Measurements from ENCODE around the gene CHRDL2. TPM values are rescaled to one million over a fixed set of nuclear protein-coding genes. Genes with fewer than 3 reads are reported as not detected.

CHRDL2 gene
- total and polyA plus RNA-seq, 2 of the 4 experiments (the other 2 are of a cell fraction): 0.80 TPM; not detected in 1

DNA sequence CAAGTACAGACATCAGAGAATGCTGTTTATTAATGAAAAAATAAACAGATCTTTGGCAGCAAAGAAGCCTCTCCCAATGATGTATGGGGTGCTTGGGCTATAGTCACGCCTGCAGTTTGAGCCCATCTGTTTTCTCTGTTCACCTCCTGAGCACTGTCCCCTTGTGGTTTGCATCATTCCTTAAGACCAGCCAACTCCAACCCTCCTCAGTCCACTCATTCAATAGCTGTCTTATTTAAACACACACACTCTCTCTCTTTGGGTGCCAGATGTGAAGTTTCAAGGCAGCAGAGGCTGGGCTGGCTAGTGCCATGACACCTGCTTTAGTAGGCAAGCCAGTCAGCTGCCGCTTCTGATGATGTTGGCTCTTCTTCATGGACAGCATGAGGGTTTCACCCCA is 80.7 kb downstream of the CHRDL2 start:
- peak overlapping the region; percentile 9; the same call in 1 of the 2 replicates for H2BK120ac ChIP-seq (ENCODE audit: low read depth, low read length)
- H2AFZ ChIP-seq (replicated peaks; ENCODE audit: low read length, poor library complexity): peak overlapping the region; percentile 12
- H2BK5ac ChIP-seq (ENCODE audit: low read depth, low read length, poor library complexity, severe bottlenecking): peak overlapping the region; percentile 46
- no peak overlapping the region for H3K23ac ChIP-seq (ENCODE audit: low read depth, low read length)
- no peaks in the 10 kb centered on the region for H3K36me3 ChIP-seq (ENCODE audit: control insufficient read depth, insufficient read depth, low read length)
- no peak overlapping the region for H2AK9ac ChIP-seq (replicated peaks; ENCODE audit: low read depth, low read length, poor library complexity)
- peaks cover 4% of the 10 kb centered on the region; the same call in 1 of the 2 replicates for H4K20me1 ChIP-seq (ENCODE audit: insufficient read depth, low read length)
- dilution Hi-C loops (cut with HindIII; ENCODE audit: low sequenced_read_pairs, unreplicated experiment): no loop called here
- peak overlapping the region; percentile 9; the same call in 1 of the 2 replicates for H2BK20ac ChIP-seq (ENCODE audit: low read depth, low read length)
- peaks cover 33% of the 10 kb centered on the region for H3K4me1 ChIP-seq (ENCODE audit: control insufficient read depth, insufficient read depth, low read length)
- 0 out of 2 replicates have a peak overlapping the region, but pooled peaks have one; percentile 16 for H3K4me2 ChIP-seq (ENCODE audit: low read depth, low read length)
- no peak overlapping the region for H2AK5ac ChIP-seq (ENCODE audit: low read depth, low read length)
- BruUV-seq (replicated peaks): no TSS peak
- H3K27me3 ChIP-seq (ENCODE audit: control insufficient read depth, insufficient read depth, low read length): no peaks in the 10 kb centered on the region
- ChIA-PET CTCF (no interaction called here), POLR2A (ENCODE audit: unreplicated experiment) (interaction anchor here (0.5 kb wide), 1 partner anchor 10 kb away, joined by 3 read pairs; no protein-coding TSS in a partner anchor)
- 0 out of 2 replicates have a peak overlapping the region, but pooled peaks have one; percentile 5 for H4K91ac ChIP-seq (ENCODE audit: insufficient read depth, low read depth, low read length)
- intact Hi-C loops (cut with micrococcal nuclease): loop anchor here (1.0 kb wide), 3 partner anchors 23 to 76 kb away; no protein-coding TSS in a partner anchor
- H4K8ac ChIP-seq (ENCODE audit: low read depth in 2 of 2, low read length in 2 of 2): peak overlapping the region in 1 of 2 experiments; percentile 14; a peak in 1 of 4 replicates
- no peak overlapping the region for H3K14ac ChIP-seq (replicated peaks; ENCODE audit: low read depth, low read length)
- peak overlapping the region; percentile 19; the same call in 1 of the 2 replicates for H3K18ac ChIP-seq (ENCODE audit: low read depth, low read length)
- ATAC-seq (ENCODE audit: low read depth) (peak; percentile 93), DNase-seq (peak; percentile 100)
- no peak overlapping the region for H3K4me3 ChIP-seq (ENCODE audit: insufficient read depth, low read depth, low read length)
- H3K9ac ChIP-seq (ENCODE audit: low read depth, low read length): no peak overlapping the region
- H4K5ac ChIP-seq (ENCODE audit: low read depth, low read length): no peak overlapping the region; the same call in 1 of the 2 replicates
- in situ Hi-C loops (cut with MboI; ENCODE audit: low sequenced_read_pairs): no loop called here
- H3K79me1 ChIP-seq (ENCODE audit: low read depth in 1 of 2, low read length in 2 of 2): peaks cover 0 to 24% of the 10 kb centered on the region in 2 experiments; a peak in 2 of 4 replicates
- no peaks in the 10 kb centered on the region for H3K9me3 ChIP-seq (ENCODE audit: control insufficient read depth, insufficient read depth, low read length)
- peak overlapping the region; percentile 16; the same call in 1 of the 2 replicates for H3K4ac ChIP-seq (ENCODE audit: low read depth, low read length)
- H3K56ac ChIP-seq (ENCODE audit: extremely low read depth, insufficient read depth, low read length): no peak overlapping the region
- peak overlapping the region; percentile 4; the same call in 1 of the 2 replicates for H3K27ac ChIP-seq (ENCODE audit: insufficient read depth, low read length)
- H3K9me1 ChIP-seq (ENCODE audit: insufficient read depth, low read length): peaks cover 22% of the 10 kb centered on the region
- H2BK15ac ChIP-seq (ENCODE audit: low read depth, low read length): peak overlapping the region; percentile 3; the same call in 1 of the 3 replicates
- no CpG with 5 or more reads among the region's 2 CpGs for WGBS, 2 experiments (ENCODE audit: extremely low coverage in 2 of 2, insufficient read length in 1 of 2)
- TF ChIP-seq MAFK (IDR thresholded peaks at IDR 0.05; ENCODE audit: low read depth, low read length): peak; percentile 0; the same call in 1 of the 2 replicates
- peak; percentile 72 for TF ChIP-seq MAZ (IDR thresholded peaks at IDR 0.05; ENCODE audit: borderline replicate concordance, low read depth, low read length)
- peak; percentile 62 for TF ChIP-seq CEBPB (IDR thresholded peaks at IDR 0.05; ENCODE audit: low read depth, low read length)
- TF ChIP-seq MXI1 (IDR thresholded peaks at IDR 0.05; ENCODE audit: borderline replicate concordance, low read depth, low read length): peak; percentile 37; the same call in 1 of the 2 replicates
- TF ChIP-seq ELK1 (IDR thresholded peaks at IDR 0.05; ENCODE audit: borderline replicate concordance, low read depth, low read length): no peak
- TF ChIP-seq NFE2L2 (IDR thresholded peaks at IDR 0.05; ENCODE audit: low read depth, low read length): no peak
- no peak for TF ChIP-seq CHD1 (IDR thresholded peaks at IDR 0.05; ENCODE audit: low read depth, low read length)
- 0 out of 2 replicates have a peak, but pooled peaks have one; percentile 18 for TF ChIP-seq USF2 (IDR thresholded peaks at IDR 0.05; ENCODE audit: low read depth, low read length)
- TF ChIP-seq BHLHE40 (IDR thresholded peaks at IDR 0.05; ENCODE audit: low read depth, low read length): peak; percentile 95
- peak; percentile 18; the same call in 1 of the 2 replicates for TF ChIP-seq SMC3 (IDR thresholded peaks at IDR 0.05; ENCODE audit: low read depth, low read length)
- peak; percentile 40; the same call in 1 of the 2 replicates for TF ChIP-seq RAD21 (IDR thresholded peaks at IDR 0.05; ENCODE audit: low read length)
- TF ChIP-seq FOS (IDR thresholded peaks at IDR 0.05; ENCODE audit: low read depth, low read length): peak; percentile 64
- peak; percentile 96 for TF ChIP-seq RCOR1 (IDR thresholded peaks at IDR 0.05; ENCODE audit: insufficient replicate concordance, low read length)
- no peak for TF ChIP-seq RFX5 (IDR thresholded peaks at IDR 0.05; ENCODE audit: low read depth, low read length)
